HEK293 (cell line): ENCODE measurements around the gene SDHAF1.

ENCODE experiments used
- CTCF ChIA-PET: fragments of 350-600 bp; formaldehyde crosslinking; extraction: SDS; loops from one replicate; lab custom pipeline; 2021; ENCODE audit warnings: antibody characterized with exemption; lab: Yijun Ruan, JAX
- POLR2A ChIA-PET: fragments of 300-600 bp; formaldehyde crosslinking; extraction: SDS; loops from one replicate; lab custom pipeline; 2020; ENCODE audit warnings: antibody characterized with exemption, inconsistent platforms; lab: Yijun Ruan, JAX
- H3K27ac ChIP-seq: fragments of 200-500 bp; sonication (Bioruptor generic); 2 replicates; pipeline ENCODE4 v1.5.1; 2014; ENCODE audit warnings: low read depth, low read length, control low read depth, inconsistent platforms; ENCODE audit errors: extremely low read depth
- H3K36me3 ChIP-seq, 2 experiments: fragments of 200-500 bp in 1 of 2; sonication (Bioruptor generic) in 1 of 2; 1 replicate in 1 of 2; 2 replicates in 1 of 2; pipeline ENCODE4 v1.5.1; 2014 to 2017; ENCODE audit warnings: inconsistent platforms in 2 of 2, low read length in 2 of 2; ENCODE audit not compliant: control insufficient read depth in 2 of 2, insufficient read depth in 1 of 2
- H3K4me1 ChIP-seq: fragments of 200-500 bp; sonication (Bioruptor generic); 2 replicates; pipeline ENCODE4 v1.5.1; 2014; ENCODE audit warnings: mild to moderate bottlenecking, low read length, inconsistent platforms; ENCODE audit not compliant: control insufficient read depth, insufficient read depth
- H3K4me3 ChIP-seq: 2 replicates; pipeline ENCODE4 v1.5.1; 2011; ENCODE audit warnings: low read depth, mild to moderate bottlenecking, control low read depth, low read length, moderate library complexity
- H3K9me3 ChIP-seq: fragments of 200-500 bp; sonication (Bioruptor generic); 2 replicates; pipeline ENCODE4 v1.5.1; 2014; ENCODE audit warnings: low read depth, low read length, inconsistent platforms; ENCODE audit not compliant: control insufficient read depth, insufficient read depth
- KLF17 ChIP-seq: fragments of 450-650 bp; formaldehyde crosslinking; IDR thresholded peaks from 2 replicates; pipeline ENCODE4 v1.5.1; 2016; ENCODE audit warnings: missing biosample characterization, missing genetic modification characterization
- MYNN ChIP-seq: fragments of 450-650 bp; formaldehyde crosslinking; IDR thresholded peaks from 2 replicates; pipeline ENCODE4 v1.5.1; 2016; ENCODE audit warnings: missing biosample characterization, missing genetic modification characterization, borderline replicate concordance
- RBAK ChIP-seq: fragments of 450-650 bp; formaldehyde crosslinking; IDR thresholded peaks from 2 replicates; pipeline ENCODE4 v1.5.1; 2016; ENCODE audit warnings: missing biosample characterization, missing genetic modification characterization
- REST ChIP-seq: fragments of 450-650 bp; formaldehyde crosslinking; IDR thresholded peaks from 2 replicates; pipeline ENCODE4 v1.5.1; 2016; ENCODE audit warnings: missing biosample characterization, missing genetic modification characterization
- TCF7L2 ChIP-seq: IDR thresholded peaks from 2 replicates; pipeline ENCODE4 v1.6.1; 2011; ENCODE audit warnings: low read depth, mild to moderate bottlenecking, inconsistent platforms, low read length, moderate library complexity, borderline replicate concordance
- ZBTB10 ChIP-seq: fragments of 450-650 bp; formaldehyde crosslinking; IDR thresholded peaks from 2 replicates; pipeline ENCODE4 v1.5.1; 2016; ENCODE audit warnings: missing biosample characterization, missing genetic modification characterization
- ZBTB26 ChIP-seq: fragments of 450-650 bp; formaldehyde crosslinking; optimal IDR thresholded peaks from 2 replicates; pipeline ENCODE3; 2016; ENCODE audit warnings: missing biosample characterization, mild to moderate bottlenecking, missing genetic modification characterization
- ZEB2 ChIP-seq: fragments of 450-650 bp; formaldehyde crosslinking; IDR thresholded peaks from 2 replicates; pipeline ENCODE4 v1.5.1; 2016; ENCODE audit warnings: missing biosample characterization, missing genetic modification characterization
- ZFP69B ChIP-seq: fragments of 450-650 bp; formaldehyde crosslinking; IDR thresholded peaks from 2 replicates; pipeline ENCODE4 v1.5.1; 2016; ENCODE audit warnings: missing biosample characterization, missing genetic modification characterization
- ZNF132 ChIP-seq: fragments of 450-650 bp; formaldehyde crosslinking; IDR thresholded peaks from 2 replicates; pipeline ENCODE4 v1.5.1; 2017; ENCODE audit warnings: missing biosample characterization, missing genetic modification characterization, borderline replicate concordance
- ZNF133 ChIP-seq: fragments of 450-650 bp; formaldehyde crosslinking; IDR thresholded peaks from 2 replicates; pipeline ENCODE4 v1.5.1; 2016; ENCODE audit warnings: missing biosample characterization, missing genetic modification characterization
- ZNF169 ChIP-seq: fragments of 450-650 bp; formaldehyde crosslinking; IDR thresholded peaks from 2 replicates; pipeline ENCODE4 v1.5.1; 2016; ENCODE audit warnings: missing biosample characterization, missing genetic modification characterization
- ZNF184 ChIP-seq: fragments of 450-650 bp; IDR thresholded peaks from 2 replicates; pipeline ENCODE4 v1.5.1; 2018; ENCODE audit warnings: missing biosample characterization, mild to moderate bottlenecking, missing genetic modification characterization
- ZNF221 ChIP-seq: fragments of 450-650 bp; formaldehyde crosslinking; IDR thresholded peaks from 2 replicates; pipeline ENCODE4 v1.5.1; 2017; ENCODE audit warnings: missing biosample characterization, missing genetic modification characterization, borderline replicate concordance
- ZNF433 ChIP-seq: fragments of 450-650 bp; formaldehyde crosslinking; IDR thresholded peaks from 2 replicates; pipeline ENCODE4 v1.5.1; 2016; ENCODE audit warnings: missing biosample characterization, missing genetic modification characterization, low read depth
- ZNF501 ChIP-seq: fragments of 450-650 bp; formaldehyde crosslinking; IDR thresholded peaks from 2 replicates; pipeline ENCODE4 v1.5.1; 2016; ENCODE audit warnings: missing biosample characterization, missing genetic modification characterization
- ZNF529 ChIP-seq: fragments of 450-650 bp; formaldehyde crosslinking; IDR thresholded peaks from 2 replicates; pipeline ENCODE4 v1.5.1; 2017; ENCODE audit warnings: missing genetic modification characterization, missing biosample characterization; ENCODE audit not compliant: insufficient replicate concordance
- ZNF549 ChIP-seq: fragments of 450-650 bp; IDR thresholded peaks from 2 replicates; pipeline ENCODE4 v1.5.1; 2018; ENCODE audit warnings: missing biosample characterization, missing genetic modification characterization, mild to moderate bottlenecking, inconsistent platforms, moderate library complexity
- ZNF704 ChIP-seq: fragments of 450-650 bp; formaldehyde crosslinking; IDR thresholded peaks from 2 replicates; pipeline ENCODE4 v1.5.1; 2016; ENCODE audit warnings: missing biosample characterization, missing genetic modification characterization

Gene SDHAF1

GRCh38 chr19:35960432-35960972, 34.5 kb upstream of the SDHAF1 start (continued):
- TF ChIP-seq ZNF433 (tag by site-specific recombination), result no peak
- TF ChIP-seq ZNF132 (tag by site-specific recombination), result no peak
- TF ChIP-seq MYNN (tag by site-specific recombination), result peak; percentile 79
- no peak for TF ChIP-seq ZFP69B (tag by site-specific recombination)
- no peak for TF ChIP-seq ZNF704
- 0 out of 2 replicates have a peak, but pooled peaks have one; percentile 10 for TF ChIP-seq KLF17
- TF ChIP-seq ZBTB10 (tag by site-specific recombination), result no peak
- TF ChIP-seq ZNF549, result no peak

- Histone ChIP-seq H3K4me3 (no peak overlapping the region), H3K9me3 (no peaks in the 10 kb centered on the region), H3K36me3 (no peaks in the 10 kb centered on the region; a peak in 1 of 3 replicates)
- peak; percentile 100 for TF ChIP-seq REST (tag by site-specific recombination)
- TF ChIP-seq ZNF133 (tag by site-specific recombination), result no peak
- no peak for TF ChIP-seq RBAK (tag by site-specific recombination)
- TF ChIP-seq, all 188 proteins: peak for 1
- Histone ChIP-seq H3K27ac (no peak overlapping the region), H3K4me1 (peaks cover 8% of the 10 kb centered on the region)
- ChIA-PET POLR2A (no interaction called here), CTCF (interaction anchor here (0.6 to 2.2 kb wide), 4 partner anchors 9 to 143 kb away, joined by 3 to 6 read pairs (median 4); no protein-coding TSS in a partner anchor)
Observed at GRCh38 chr19:35963514-35963913, 31.5 kb upstream of the SDHAF1 start.

- Histone ChIP-seq H3K27ac (no peak overlapping the region), H3K4me3 (no peak overlapping the region), H3K9me3 (no peaks in the 10 kb centered on the region), H3K36me3 (no peaks in the 10 kb centered on the region; a peak in 1 of 3 replicates), H3K4me1 (no peaks in the 10 kb centered on the region)
- CTCF ChIA-PET, result interaction anchor here (0.5 to 1.7 kb wide), 3 partner anchors 9 to 15 kb away, joined by 4 to 9 read pairs (median 4); no protein-coding TSS in a partner anchor
- POLR2A ChIA-PET, result interaction anchor here (1.1 to 1.4 kb wide), 2 partner anchors 9 to 21 kb away, joined by 3 read pairs; no protein-coding TSS in a partner anchor
- no peak for TF ChIP-seq ZNF433 (tag by site-specific recombination)
- no peak for TF ChIP-seq ZNF169 (tag by site-specific recombination)
- no peak for TF ChIP-seq ZEB2 (tag by site-specific recombination)
- no peak for TF ChIP-seq ZBTB26 (tag by site-specific recombination)
- TF ChIP-seq TCF7L2, result no peak
- TF ChIP-seq ZNF184 (tag by site-specific recombination), result no peak
- TF ChIP-seq ZNF221 (tag by site-specific recombination), result no peak
- no peak for TF ChIP-seq ZNF501 (tag by site-specific recombination)
- no peak for TF ChIP-seq REST (tag by site-specific recombination)
- TF ChIP-seq ZNF529 (tag by site-specific recombination), result no peak
Observed at GRCh38 chr19:35966771-35967170, 28.2 kb upstream of the SDHAF1 start.
